GM19043 (cell line): ENCODE results near the gene MEDAG.

ENCODE experiments used
- ATAC-seq: cut with Tn5 transposase; IDR thresholded peaks from one replicate; pipeline ENCODE4 v1.9.1; 2021; ENCODE audit warnings: low read depth; ENCODE audit not compliant: unreplicated experiment

MEDAG gene

DNA sequence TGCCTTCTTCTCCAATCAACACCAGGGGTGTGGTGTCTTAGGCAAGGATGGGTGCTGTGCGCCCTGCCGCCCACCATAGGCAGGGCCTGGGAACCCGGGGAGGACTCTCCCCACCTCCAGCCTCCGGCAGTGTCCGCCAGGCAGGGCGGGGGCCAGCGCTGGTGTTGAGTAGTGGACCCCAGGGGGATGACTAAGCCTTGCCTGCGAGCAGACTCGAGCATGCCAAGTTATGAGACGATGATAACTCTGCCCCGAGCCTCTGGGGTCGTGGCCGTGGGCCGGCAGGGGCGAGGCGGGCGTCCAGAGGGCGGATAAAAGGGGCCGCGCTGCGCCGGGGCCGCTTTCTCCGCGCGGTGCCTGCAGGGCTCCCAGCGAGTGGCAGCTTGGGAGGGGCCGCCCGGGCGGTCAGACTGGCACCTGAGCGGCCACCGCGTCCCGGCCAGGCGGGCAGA is at the start of gene MEDAG:
TSS of gene MEDAG (plus strand) at position 340 of the 452 bp plus-strand sequence. CDS start 245 bp downstream, outside the sequence.
- no peak for ATAC-seq

DNA sequence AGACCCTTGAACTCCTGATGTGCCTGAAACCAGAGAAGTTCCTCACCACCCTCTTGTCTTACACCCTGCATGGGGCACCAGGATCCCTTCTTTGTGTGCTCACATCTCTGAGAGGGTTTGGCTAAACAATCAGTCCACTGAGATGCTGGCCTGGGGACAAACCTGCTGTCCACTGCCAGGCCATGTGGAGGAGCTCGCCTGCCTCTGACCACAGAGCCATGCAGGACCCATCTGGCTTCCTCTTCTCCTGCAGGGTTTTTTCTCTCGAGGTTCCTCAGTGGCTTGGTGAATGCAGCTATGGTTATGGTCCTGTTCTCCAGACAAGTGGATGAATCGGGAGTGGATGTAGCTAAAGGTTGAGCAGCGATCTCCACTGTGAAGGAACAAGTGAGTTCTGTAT is 49.1 kb upstream of the MEDAG start:
- no peak for ATAC-seq

DNA sequence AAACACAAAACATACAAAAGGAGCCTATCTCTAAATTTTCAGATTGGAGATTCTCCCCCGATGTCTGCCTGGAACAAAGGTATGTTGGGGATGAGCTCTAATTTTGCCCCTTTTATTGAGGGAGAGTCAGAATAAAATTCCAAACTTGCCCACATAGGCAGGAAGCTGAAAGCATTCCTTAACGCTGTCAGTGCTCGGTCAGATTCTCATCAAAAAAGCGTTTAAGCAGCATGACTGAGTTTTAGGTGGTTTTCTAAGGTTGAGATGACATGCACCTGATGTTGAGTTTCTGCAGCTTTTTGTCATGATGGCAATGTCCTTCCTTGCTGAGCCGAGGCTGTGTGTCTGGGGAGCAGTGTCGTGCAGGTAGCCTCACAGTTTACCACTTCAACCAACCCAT is 48.4 kb upstream of the MEDAG start:
- no peak for ATAC-seq

DNA sequence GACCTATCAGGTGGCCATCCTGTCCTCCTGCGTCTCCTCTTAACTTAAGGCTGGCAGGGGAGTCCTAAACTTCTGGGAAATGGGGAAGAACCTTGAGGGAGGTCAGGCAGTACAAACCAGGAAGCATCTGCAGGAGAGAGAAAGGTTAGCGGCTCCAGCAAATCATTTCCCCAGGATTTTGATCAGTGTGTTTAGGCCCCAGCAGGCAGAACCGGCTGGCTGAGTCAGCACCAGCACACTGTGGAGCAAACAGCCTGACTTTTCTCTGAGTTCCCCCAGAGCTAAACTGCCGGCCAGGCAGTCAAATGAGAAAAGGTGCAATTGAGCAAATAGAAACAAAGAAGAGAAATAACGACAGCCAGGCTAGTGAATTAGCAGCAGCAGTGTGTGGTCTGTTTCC is 46.7 kb upstream of the MEDAG start:
- no peak for ATAC-seq

DNA sequence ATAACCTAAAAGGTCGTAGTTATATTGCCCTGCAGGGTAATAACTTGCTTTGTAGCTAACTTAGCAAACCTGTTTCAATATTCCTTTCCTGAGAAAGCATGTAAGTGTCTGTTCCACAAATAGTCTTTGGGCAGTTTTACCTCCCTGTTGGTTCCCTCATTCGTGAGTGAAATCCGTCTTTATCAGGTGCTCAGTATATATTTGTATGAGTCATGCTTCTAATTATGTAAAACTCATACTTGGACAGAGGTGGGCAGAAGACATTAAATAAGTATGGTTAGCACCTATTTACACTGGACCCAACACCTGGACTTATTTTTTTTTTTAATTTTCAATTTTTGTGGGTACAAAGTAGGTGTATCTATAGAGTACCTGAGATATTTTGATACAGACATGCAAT is 44.9 kb upstream of the MEDAG start:
- no peak for ATAC-seq

DNA sequence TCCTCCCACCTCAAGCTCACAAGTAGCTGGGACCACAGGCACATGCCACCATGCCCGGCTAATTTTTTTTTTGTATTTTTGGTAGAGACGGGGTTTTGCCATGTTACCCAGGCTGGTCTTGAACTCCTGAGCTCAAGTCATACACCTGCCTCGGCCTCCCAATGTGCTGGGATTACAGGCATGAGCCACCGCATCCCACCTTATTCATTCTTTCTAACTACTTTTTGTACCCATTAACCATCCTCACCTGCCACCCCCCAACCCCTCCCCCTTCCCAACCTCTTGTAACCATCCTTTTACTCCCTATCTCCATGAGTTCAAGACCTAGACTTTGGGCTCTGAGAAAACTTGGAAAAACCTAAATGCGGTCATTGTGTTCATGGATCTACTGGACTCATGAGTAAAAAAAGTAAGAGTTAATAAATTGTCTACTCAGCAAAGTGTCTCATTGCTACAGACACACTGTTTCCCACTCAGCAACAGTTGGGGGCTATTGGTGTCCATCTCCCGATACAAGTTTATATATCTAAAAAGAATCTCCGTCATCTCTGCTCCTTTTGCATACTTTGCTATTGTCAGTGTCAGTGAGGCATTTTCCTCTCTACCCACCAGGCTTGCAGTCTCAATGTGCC is 44.1 kb upstream of the MEDAG start:
- no peak for ATAC-seq

DNA sequence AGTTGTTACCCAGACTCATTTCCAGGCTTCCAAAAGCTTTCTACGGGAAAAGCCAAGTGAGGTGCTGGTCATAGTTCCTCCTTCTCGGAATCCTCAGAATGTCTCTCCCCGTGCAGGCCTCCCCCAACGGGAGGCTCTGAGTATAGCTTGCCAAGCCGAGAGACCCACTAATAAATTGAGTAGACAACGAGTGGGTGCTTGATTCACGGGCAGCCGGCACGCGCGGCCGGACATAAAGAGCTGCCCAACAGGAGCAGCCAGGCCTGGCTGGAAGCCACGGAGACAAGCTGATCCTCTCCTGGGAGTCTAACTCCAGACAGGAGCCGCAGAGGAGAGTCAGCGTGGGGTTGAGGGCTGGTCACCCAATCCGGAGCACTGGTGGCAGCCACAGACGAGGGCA is 43.4 kb upstream of the MEDAG start:
- ATAC-seq, result no peak

DNA sequence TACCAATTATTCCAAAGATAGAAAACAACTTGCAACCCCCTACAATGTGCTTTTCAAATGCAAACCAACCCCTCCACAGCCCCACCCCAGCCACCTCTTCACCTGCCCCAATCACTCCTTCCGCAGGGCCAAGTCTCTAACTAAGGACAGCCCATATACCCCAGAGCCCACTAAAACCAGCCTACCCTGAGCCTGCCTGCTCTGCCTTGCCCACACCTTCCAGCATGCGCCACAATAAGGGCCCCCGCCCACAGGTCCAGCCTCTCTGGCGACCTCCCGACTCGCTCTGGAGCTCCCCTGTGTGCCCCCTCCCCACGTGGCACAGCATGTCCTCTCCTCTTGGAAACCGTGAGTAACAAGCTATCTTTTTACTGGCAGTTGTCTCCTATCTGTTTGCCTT is 42.8 kb upstream of the MEDAG start:
- no peak for ATAC-seq

DNA sequence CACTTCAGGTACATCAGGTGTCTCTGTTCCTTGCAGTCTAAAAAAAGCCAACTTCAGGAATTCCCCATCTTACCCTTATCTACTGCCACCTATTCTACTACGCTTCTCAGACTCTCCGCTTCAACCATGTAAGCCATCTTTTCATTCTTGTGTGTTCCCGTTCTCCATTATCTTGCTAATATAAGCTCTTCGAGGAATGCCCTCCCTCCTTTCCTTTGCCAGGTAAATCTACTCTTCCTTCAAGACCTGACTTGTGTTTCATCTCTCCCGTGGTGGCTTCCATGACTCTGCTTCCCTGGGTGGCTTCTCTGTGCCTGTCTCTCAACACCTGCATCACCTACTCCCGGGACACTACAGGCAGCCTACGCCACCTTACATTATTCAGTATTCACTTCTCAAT is 42.3 kb upstream of the MEDAG start:
- no peak for ATAC-seq

DNA sequence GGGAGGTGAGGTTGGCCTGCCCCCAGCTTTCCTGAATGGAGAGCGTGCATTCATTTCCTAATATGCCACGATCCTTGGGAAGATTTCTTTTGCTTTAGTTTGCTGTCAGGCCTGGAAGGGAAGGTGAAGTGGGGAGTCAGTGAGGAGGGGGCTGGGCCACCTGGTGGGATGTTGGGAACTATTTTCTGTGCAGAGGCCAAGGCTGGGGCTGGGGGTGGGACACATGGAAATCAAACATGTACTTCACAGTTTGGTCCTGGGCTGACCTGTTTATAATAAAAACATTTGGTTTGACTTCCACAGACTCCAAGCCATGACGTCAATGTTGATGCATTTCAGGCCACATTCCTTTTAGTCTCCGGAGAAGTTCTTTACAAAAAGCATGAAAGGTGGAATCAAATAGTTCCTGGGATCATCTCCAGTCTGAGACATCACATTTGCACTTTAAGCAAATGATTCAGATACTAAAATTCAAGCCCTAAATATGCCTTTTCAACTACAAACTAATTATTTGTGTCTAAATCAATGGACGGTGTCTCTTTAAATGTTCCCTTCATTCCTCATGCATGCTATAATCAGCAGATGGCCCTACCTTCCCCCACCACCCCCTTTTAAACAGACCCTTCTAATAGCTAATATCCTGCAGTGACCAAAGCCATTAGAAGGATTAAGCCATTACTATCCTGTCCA is 41.5 kb upstream of the MEDAG start:
- ATAC-seq, result no peak

DNA sequence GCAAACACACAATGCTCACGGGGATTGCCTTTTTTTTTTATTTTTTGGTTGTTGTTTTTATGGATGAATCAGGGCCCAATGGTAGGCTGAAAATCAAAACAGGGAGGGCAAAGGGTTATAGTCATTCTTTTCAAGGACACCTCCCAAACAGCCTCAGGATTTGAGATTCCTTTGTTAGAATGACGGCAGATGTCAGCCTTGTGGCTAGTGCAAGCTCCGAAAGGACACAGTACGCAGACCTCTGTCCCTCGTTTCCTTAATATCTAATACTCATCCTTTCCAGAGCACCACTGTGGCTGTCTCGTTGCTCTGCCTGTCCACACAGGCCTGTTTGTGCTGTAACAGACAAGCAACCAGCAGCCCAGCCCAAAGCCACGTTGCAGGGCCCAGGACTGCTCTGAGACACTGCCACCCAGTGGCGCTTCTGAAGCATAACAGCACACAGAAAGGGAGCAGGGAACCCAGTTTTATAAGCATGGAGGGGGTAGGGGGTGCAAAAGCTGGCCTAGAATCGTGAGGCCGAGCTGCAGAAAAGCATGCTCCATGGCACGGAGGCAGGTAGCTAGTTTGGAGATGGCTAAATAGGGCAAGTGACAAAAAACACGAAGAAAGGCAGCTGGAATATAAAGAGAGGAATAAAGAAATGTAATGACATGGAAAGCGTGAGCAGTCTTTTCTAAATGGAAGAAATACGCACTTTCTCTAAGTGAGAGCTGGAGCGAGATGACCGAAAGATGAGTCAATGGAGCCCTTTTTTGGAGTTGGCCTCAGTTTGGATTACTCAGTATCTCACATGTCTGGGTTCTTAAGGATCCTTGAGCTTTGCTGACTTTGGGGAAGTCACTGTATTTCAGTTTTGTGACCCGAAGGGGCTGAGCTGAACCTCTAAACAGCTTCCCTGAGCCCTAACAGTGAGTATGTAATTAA is 40.7 kb upstream of the MEDAG start:
- no peak for ATAC-seq

DNA sequence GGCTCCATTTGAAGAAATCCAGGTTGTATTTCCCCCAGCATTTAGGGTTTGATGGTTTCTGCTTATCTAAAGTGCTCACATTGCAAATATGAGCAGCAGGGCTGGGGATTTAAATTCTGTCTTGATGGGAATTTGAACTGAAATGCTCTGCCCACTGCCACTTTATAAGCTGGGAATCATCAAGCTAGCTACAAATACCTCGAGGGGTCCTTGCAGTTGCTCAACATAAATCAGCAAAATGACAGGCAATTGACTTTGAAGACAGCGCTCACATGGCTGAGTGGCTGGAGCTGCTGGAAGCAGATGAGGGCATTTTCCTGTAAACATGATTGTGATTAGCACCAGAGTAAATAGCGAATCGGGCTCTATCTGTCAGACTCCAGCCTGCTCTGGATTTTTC is 39.4 kb upstream of the MEDAG start:
- no peak for ATAC-seq

DNA sequence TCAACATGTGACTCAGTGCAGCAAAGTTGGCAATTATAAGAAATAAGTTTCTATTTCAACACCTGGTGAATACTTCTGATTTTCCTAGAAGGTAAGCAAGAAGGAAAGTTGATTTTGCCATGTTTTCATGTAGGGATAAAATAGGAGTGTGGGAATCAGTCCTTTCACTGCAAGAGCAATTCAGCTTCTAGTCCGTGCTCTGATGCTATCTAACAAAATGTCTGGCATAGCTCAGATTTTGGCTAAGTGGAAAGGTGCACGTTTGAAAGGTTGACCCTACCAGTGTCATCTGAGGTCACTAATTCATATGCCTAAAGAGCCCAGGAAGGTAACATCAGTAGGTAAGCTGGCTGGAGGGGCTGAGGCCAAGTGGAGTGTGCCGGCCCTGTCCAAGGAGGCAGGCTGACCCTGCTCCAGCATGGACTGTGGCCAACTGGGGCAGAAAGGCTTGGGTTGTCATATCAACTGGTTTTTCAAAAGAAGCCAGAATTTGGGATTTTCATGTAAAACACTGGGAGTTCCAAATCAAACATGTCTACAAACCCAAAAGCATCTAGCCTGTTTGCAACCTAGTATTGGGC is 38.9 kb upstream of the MEDAG start:
- no peak for ATAC-seq

DNA sequence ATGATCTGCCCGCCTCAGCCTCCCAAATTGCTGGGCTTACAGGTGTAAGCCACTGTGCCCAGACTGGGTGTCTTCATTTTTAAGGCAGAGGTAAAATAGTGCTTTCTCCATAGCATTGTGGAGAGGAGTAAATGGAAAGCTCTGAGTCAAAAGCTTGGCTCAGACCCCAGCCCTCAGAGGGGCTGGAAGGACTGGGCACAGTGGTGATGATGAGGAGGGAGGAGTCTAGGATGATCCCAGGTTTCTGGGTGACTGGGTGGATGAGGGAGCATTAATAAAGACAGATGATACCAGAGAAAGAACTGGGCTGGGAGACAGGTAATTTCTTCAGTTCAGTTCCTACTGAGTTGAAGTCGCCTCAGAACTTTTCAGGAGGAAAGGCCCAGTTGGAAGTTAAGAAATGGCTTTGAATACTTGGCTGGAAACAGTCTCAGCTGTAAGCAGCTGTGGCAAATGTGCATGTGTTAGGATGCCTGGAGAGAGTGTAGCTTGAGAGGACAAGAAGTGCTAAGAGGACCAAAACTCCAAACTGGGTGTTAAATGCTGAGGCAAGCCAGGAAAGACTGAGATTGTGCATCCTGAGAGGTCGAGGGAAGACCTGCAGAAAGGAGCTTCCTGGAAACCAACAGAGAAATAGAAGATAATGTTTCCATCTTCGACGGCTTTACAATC is 37.1 kb upstream of the MEDAG start:
- no peak for ATAC-seq

DNA sequence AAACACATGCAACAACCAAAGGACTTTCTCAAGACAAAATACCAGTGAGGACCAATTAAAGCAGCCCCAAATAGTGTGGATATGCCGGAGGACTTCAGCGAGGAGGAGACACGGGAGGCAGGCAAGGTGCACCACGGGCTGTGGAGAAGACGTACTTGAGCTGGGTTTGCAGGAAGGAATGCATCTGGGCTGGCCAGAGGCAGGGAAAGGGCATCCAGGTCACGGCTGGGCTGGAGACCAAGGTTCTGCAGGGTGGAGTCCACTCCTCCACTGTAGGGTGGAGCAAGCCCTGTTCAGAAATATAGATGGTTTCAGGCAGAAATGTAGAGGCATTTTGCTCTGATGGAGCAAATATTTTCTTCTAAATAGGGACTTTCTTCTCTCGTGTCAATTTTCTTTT is 36.6 kb upstream of the MEDAG start:
- ATAC-seq, result no peak

DNA sequence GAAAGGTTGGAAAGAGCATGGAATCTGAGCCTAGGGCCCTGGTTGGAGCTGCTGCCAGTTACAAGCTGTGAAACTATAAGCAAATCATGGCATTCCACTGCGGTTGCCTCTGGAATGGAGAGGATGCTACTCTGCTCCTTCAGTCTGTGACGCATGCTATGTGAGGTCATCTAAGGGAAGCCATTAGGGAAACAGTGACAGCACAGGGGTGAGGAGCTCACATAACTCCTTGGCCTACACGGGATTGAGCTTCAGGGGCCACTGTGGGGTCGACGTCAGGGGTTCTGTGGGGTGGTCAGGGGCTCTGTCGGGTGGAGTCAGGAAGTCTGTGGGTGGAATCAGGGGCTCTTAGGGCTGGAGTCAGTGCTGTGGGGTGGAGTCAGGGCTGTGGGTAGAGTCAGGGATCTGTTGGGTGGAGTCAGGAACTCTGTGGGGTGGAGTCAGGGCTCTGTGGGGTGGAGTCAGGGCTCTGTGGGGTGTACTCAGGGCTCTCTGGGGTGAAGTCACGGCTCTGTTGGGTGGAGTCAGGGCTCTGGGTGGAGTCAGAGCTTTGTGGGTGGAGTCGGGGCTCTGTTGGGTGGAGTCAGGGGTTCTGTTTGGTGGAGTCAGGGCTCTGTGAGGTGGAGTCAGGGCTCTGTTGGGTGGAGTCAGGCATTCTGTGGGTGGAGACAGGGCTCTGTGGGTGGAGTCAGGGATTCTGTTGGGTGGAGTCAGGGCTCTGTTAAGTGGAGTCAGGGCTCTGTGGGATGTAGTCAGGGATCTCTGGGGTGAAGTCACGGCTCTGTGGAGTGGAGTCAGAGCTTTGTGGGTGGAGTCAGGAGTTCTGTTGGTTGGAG is 35.8 kb upstream of the MEDAG start:
- peak; percentile 49 for ATAC-seq

DNA sequence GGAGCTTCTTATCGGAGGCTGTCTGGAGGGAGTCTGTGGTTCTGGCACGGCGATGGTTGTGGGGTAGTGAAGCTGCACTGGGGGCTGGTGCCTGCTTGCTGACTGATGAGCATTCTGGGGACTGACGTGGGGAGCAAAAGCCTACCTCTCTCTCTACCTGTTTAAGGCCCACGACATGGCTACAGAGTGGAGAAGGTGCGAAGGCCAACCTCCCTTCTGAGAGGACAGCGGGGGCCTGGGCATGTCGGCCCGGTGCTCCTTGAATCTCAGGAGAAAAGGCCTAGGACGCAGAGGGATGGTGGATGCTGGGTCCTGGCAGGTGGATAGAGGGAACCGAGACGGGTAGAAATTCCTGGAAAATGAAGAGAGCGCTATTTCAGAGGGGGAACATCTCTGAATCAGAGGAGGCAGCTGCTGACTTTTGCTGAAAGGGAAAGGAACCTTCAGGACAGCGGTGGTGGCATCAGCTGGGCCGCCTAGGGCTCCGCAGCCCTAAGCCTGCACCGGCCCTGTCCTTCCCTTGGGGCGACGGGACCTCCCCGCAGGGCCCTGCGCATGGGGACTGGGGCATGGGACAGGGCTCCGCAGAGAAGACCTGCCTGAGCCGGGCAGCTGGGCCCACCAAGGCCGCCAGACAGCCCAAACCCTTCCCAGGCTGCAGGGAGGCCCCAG is 35.0 kb upstream of the MEDAG start:
- no peak for ATAC-seq

DNA sequence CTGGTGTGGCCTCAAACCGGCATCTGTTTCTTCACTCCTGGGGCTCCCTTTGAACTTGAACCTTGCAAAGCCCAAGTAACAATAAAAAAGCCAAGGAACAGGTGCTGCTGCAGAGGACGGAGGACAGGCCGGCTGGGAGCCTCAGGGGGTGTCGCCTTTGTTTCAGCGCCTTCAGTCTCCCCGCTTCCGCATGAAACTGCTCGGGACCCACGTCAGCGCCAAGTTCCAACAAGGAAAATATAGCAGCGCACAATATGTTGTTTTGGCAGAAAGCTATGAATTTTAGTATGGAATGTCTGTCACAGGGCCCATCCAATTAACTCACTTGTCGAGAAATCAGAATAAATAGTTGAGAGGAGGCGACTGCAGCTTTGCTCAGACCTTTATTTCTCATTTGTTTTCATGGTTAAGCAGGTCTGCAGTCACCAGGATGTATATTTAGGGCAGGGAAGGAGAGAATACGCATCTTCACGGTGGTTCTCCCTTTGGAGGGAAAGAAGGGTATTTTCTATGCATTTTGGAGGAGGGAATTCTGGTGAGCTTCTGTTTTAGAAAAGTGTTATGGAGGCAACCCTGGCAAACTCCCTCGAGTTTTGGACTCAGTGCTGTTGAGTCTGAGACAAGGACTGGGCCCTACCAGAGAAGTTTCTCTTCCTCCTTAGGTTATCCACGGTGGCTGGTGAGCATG is 34.3 kb upstream of the MEDAG start:
- no peak for ATAC-seq

DNA sequence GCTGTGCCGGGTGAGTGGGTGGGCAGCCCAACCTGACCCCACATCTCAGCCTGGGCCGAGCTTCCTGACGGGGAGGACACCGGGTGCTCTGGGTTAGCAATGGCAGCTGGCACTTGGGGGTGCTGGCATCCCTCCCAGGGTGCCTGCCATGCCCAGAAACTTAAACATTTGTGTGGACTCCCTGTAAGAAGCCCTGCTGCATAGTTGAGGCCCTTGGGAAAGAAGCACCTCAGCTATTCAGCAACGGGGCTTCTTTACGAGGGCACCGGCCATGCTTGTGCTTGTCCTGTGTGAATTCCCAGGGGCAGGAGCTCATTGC is 33.8 kb upstream of the MEDAG start:
- no peak for ATAC-seq
